HG02642 (cell line): ENCODE measurements around the gene HECTD4.
"Not testable (repeated sequence)": the region's sequence is repeated elsewhere in the genome, so short reads cannot be mapped to it uniquely, and the experiment has no call there.

Experiments
- ATAC-seq: cut with Tn5 transposase; IDR thresholded peaks from one replicate; pipeline ENCODE4 v1.9.1; 2021; ENCODE audit warnings: mild to moderate bottlenecking; ENCODE audit not compliant: unreplicated experiment, poor library complexity

HECTD4 gene

DNA sequence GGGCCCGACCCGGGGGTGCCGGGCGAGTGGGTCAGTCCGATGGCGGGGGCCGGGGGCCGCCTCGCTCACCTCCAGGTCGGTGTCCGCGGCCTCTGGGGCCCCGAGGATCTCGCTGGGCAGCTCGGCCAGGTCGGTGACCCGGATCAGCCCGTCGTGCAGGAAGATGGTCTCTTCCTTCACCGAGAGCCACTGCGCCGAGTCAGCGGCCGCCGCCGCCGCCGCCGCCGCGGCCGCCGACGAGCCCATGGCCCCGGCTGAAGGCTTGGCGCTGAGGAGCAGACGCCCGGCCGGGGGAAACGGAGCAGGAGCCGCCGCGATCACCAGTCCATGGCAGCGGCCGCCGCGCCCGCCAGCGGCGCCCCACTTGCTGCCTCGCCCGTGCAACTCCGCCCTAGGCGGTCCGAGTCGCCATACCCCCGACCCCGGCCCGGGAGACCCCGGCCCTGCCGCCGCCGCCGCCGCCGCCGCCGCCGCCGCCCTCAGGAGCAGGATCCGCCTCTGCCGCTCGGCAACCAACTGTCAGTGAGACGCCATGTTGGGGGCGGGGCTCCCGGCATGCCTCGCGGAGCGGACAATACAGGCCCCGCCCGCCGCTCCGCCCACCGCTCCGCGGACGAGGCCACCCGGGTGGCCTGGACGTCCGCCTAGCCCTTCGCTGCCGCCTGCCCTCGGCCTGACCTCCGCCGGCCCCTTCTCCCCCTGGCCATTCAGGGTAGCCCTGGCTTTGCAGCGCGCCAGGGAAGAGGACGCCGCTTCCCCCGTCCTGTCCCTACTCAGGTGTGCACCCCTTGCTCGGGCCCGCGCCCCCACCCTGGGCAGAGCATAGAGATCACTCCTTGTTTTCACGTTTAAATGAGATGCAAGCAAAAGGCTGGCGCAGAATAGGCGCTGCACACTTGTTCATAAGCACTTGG is at the start of gene HECTD4:
Gene HECTD4, minus strand, starts transcription at position 549 of the 914 bp plus-strand sequence. Its CDS starts 303 bp downstream, at position 246.
- peak; percentile 92 for ATAC-seq

- ATAC-seq, result no peak
Measured at GRCh38 chr12:112431965-112432364, 49.7 kb upstream of the HECTD4 start.

DNA sequence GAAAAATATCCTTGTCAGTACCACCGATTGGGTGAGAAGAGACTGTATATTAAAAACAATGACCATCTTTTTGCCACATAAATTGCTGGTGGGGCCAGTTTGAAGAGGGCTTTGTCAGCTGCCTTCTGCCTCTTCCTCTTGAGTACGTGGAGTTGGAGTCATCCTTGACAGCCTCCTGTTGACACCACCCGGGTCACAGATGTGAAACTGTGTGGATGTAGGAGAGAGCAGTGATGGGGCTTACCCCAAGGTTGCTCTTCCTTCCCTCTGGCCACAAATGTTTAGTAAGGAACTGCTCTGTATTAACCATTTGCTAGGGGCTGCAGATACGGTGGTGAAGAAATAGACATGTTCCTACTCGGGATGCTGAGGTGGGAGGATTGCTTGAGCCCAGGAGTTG is 48.7 kb upstream of the HECTD4 start:
- ATAC-seq, result no peak

DNA sequence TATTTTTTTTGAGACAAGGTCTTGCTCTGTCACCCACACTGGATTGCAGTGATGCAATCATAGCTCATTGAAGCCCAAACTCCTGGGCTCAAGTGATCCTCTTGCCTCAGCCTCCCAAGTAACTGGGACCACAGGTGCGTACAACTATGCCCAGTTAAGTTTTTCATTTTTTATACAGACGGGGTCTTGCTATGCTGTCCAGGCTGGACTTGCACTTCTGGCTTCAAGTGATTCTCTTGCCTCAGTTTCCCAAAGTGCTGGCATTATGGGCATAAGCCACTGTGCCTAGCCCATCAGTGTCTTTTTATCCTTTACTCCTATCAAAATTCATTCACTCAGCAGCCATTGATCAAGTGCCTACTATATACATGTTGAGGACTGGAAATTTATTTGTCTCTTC is 45.5 kb upstream of the HECTD4 start:
- ATAC-seq, result no peak

DNA sequence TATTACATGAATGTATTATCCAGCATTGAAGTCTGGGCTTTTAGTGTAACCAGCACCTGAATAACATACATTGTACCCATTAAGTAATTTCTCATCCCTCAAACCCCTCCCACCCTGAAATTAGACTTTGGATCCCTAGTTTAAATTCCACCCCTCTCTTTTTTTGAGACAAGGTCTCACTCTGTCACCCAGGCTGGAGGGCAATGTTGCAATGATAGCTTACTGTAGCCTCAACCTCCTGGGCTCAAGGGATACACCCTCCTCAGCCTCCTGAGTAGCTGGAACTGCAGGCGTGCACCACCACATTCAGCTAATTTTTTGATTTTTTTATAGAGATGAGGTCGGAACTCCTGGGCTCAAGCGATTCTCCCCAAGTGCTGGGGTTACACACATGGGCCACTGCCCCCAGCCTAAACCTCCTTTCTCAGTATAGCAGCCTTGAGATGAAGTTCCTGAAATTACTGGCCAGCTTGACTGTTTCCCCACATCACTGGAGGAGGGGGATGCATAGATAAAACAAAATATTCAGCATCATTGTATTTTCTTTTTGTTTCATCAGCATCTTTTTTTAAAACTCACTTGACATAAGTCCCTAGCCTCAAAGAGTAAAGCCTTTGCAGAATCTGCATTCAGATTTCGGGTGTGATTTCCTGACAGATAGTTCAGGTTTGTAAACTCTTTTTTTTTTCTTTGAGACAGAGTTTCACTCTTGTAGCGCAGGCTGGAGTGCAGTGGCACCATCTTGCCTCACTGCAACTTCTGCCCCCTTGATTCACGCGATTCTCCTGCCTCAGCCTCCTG is 43.6 kb upstream of the HECTD4 start:
- ATAC-seq, result no peak

GRCh38 chr12:112424126-112424525 is 41.9 kb upstream of the HECTD4 start:
- no peak for ATAC-seq

DNA sequence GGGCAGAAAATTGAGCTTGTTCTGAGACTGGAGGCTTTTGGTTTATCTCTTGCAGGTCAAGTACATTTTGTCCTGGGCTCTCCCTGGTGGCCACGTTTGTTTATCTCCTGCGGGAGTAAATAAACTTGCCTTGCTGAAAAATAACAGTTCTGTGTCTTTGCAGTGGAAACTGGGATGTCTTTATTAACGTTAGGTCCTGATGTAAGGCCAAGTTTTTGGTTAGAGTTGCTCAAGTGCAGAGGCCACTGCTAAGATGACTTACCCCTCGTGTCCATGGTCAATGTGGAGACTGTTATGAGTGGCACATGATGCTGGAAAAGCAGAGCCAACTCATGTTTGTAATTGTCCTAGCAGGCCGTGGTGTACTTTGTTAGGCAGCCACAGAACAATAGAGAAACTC is 40.3 kb upstream of the HECTD4 start:
- no peak for ATAC-seq

- ATAC-seq, result no peak
Measured at GRCh38 chr12:112421363-112421762, 39.1 kb upstream of the HECTD4 start.

- ATAC-seq, result no peak
Measured at GRCh38 chr12:112420740-112421139, 38.5 kb upstream of the HECTD4 start.

DNA sequence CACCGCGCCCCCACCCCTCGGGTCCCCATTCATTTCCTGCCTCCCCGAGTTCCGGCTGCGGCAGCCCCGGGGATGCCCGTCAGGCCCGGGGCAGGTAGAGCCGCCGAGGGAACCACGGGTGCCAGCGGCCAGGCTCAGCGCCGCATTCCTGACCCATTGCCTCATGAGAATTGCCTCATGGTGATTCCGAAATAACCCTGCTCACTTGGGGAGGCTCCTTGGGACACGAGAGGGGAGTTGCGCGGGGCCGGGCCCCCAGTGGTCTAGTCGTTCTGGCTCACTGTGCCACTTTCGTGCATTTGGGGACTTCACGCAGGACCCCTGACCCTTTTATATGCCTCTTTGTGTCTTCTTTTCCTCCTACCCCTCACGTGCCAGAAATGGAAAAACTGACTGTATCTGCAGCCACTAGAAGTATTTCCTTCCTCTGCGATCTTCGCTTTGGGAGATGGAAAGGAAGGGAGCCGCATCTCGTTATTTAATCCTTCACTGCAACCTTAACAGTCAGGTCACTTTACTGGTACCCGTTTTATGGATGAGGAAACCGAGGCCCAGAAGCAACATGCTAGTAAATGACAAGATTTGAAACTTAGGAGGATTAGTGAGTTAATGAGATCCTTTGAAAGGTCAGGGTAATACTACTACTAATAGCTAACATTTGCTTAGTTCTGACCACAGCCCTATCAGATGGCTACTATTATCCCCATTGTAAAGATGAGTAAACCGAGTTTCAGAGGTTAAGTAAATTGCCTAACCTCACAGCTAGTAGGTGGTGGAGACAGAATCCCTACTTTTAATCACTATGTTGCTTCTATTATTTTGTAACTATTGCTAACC is 37.3 kb upstream of the HECTD4 start:
- no peak for ATAC-seq

GRCh38 chr12:112418608-112419296 is 36.5 kb upstream of the HECTD4 start, which contains the start of gene PTPN11:
Gene PTPN11 (plus strand): TSS chr12:112418947. CDS start chr12:112419112, 165 bp downstream.
- ATAC-seq, result peak; percentile 76

DNA sequence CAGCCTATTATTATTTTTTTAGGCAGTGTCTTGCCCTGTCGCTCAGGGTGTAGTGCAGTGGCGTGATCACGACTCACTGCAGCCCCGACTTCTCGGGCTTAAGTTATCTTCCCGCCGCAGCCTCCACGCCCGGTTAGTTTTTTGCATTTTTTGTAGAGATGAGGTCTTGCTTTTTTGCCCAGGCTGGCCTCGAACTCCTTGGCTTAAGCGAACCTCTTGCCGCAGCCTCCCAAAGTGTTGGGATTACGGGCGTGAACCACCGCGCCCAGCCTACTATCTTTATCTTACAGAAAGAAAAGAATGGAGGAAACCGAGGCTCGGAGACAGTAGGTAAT is 36.0 kb upstream of the HECTD4 start:
- no peak for ATAC-seq

- ATAC-seq, result not testable (repeated sequence)
Measured at GRCh38 chr12:112415457-112415856, 33.2 kb upstream of the HECTD4 start.

DNA sequence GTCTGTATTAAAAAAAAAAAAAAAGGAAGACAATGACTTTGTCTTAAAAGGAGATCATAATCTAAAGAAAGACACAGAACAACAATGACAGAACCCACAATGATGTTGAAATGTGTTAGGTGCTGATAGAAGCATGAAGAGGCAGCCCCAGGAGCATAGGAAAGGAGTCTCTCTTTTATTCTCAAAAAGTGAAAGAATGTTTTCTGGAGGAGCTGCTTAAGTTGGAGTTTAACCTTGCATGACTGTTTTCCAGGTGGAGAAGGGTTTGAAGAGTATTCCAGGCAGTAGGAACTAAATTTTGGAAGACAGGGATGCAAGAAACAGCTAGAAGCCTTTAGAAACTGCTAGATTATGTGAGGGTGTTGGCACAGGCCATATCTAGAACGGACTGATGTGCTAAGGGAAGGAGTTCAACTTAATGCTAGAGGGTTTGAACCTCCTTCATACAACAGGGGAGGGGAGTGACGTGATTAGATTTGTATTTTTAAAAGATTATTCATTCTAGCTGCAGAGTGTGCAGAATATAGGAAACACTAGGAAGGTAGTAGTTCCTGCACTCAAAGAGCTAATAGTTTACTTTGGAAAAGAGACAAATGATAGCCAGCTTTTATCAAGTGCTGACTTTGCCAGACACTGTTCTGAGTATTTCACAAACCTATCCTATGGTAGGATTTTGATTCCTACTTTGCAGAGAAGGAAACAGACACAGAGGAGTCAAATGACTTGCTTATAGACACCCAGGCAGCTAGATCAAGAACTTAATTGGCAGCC is 31.8 kb upstream of the HECTD4 start:
- ATAC-seq, result no peak

DNA sequence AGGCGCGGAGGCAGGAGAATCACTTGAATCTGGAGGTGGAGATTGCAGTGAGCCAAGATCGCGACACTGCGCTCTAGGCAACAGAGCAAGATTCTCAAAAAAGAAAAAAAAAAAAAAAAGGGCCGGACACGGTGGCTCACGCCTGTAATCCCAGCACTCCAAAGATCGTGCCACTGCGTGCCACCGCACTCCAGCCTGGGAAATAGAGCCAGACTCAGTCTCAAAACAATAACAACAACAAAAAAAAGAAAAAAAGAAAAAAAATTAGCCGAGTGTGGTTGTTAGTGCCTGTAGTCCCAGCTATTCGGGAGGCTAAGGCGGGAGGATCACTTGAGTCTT is 27.6 kb upstream of the HECTD4 start:
- no peak for ATAC-seq

DNA sequence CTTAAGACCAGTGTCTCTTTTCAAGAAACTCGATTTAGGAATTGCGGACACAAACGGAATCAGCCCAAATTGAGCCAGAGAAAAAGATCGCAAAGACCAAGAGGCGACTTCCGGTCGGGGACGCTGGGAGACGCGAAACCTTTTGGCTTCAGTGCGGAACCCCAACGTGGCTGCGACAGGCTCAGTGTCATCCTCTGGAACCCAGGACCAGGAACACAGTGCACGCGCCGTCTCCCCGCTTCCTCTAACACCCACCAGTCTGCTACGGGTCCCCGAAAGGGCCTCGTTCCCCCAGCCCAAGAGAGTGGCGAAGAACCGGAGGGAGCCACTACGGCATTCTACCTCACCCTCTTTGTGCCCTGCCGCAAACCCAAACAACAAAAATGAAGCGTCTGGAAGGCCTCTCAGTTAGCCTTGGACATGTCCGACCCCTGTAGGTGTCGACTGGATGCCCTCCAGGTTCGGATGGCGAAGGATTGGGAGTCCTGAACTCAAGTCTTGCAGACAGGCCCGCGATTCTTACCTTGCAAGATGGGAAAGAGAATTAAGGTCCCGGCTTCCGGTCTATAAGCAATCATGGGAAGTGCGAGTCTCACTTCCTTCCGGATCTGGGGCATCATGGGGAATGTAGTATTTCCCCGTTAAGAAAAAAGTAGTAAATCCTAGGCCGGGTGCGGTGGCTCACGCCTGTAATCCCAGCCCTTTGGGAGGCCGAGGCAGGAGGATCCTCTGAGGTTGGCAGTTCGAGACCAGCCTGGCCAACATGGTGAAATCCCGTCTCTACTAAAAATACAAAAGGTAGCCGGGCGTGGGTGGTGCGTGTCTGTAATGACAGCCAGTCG is 27.1 kb upstream of the HECTD4 start, which contains the start of gene RPL6:
Gene RPL6, minus strand, starts transcription at position 542 of the 842 bp plus-strand sequence. CDS start 949 bp downstream, outside the sequence.
- peak; percentile 79 for ATAC-seq

- ATAC-seq, result no peak
Measured at GRCh38 chr12:112408621-112409020, 26.4 kb upstream of the HECTD4 start.

DNA sequence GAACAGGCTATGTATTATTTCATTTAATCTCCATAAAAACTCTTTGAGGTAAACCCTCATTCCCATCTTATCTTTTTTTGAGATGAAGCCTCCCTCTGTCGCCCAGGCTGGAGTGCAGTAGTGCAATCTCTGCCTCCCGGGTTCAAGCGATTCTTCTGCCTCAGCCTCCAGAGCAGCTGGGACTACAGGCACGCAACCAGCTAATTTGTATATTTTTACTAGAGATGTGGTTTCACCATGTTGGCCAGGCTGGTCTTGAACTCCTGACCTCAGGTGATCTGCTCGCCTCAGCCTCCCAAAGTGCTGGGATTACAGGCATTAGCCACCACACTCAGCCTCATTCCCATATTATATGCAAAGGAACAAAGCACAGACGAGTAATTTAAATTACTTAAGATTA is 25.5 kb upstream of the HECTD4 start:
- not testable (repeated sequence) for ATAC-seq
